NOMO-1 (cell line): Measurements from ENCODE around the gene ATP1A3.

ENCODE experiments used
- DNase-seq, 2 experiments: peaks; one replicate each; lab custom pipeline; 2025; ENCODE audit not compliant: unreplicated experiment in 2 of 2; lab: John Stamatoyannopoulos, UW

Gene ATP1A3

GRCh38 chr19:41930926-41931592 is 63.0 kb downstream of the ATP1A3 start:
- no peak for DNase-seq

DNA sequence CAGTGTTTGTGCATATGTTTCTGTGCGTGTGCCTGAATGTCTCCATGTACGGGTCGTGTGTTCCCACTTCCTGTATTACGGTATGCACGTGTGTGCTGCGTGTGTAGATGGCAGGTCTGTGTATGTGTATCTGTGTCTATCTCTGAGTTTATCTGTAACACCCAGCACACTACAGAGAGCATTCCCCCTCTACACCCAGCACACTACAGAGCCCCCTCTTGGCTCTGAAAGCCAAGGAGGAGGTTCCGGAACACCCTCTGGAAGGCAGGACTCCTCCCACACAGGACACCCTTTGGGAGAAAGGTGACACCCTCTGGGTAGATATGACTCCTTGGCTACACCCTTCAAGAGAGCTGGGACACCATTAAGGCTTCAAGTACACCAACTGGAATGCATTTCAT is 63.7 kb downstream of the ATP1A3 start:
- no peak for DNase-seq

- DNase-seq, result no peak
Observed at GRCh38 chr19:41929536-41930071, 64.4 kb downstream of the ATP1A3 start.

DNA sequence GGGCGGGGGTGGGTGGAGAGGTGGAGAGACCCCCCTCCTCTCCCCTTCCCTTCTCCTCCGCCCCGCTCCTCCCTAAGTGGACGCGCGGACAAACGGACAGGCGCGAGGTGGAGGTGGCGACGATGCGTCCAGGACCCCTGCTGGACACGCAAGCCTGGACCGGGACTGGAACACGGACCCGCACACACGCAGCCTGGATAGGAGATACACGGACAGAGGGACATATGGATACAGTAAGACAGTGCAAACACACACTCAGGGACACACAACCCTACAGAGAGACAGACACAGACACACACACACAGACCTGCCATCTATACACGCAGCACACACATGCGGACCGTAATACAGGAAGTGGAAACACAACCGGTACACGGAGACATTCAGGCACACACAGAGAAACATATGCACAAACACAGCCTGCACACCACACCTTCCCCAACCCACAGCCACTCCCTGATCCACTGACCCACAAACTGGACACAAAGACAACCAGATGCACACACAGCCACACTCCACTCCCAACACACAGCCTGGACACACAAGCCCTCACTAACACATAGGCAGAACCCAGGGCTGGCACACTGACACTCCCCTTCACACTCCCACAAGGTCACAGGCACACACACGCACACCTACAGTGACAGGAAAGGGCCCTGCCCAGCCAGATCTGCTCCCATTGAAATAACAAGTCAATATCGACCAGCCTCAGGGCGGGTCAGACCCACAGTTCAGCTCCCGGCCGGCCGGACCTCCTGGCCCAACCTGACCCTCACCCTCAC is 65.1 kb downstream of the ATP1A3 start:
- peak; percentile 27 to 43 for DNase-seq

DNA sequence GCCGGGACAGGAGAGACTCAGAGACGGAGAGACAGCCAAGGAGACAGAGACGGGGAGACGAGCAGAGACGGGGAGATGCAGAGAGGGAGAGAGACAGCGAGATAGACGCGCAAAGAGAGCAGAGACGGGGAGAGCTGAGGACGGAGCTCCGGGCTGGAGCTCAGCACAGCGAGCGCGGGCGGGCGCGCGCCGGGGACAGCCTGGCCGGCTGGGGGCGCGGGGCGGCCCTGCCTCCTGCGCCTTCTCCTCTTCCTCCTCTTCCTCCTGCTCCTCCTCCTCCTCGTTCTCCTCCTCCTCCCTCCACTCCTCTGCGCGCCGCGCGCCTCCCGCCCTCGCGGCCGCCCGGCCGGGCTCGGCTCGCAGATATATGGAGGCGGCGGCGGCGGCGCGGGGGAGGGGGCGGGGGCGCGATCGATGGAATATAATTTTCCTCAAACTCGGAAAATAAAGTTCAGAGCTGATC is 65.8 kb downstream of the ATP1A3 start, which contains the start of gene ERFL:
ERFL (minus strand) TSS at position 229 of the 463 bp plus-strand sequence. CDS start 15,530 bp downstream, outside the sequence.
- peak in 1 of 2 experiments; percentile 25 for DNase-seq

DNA sequence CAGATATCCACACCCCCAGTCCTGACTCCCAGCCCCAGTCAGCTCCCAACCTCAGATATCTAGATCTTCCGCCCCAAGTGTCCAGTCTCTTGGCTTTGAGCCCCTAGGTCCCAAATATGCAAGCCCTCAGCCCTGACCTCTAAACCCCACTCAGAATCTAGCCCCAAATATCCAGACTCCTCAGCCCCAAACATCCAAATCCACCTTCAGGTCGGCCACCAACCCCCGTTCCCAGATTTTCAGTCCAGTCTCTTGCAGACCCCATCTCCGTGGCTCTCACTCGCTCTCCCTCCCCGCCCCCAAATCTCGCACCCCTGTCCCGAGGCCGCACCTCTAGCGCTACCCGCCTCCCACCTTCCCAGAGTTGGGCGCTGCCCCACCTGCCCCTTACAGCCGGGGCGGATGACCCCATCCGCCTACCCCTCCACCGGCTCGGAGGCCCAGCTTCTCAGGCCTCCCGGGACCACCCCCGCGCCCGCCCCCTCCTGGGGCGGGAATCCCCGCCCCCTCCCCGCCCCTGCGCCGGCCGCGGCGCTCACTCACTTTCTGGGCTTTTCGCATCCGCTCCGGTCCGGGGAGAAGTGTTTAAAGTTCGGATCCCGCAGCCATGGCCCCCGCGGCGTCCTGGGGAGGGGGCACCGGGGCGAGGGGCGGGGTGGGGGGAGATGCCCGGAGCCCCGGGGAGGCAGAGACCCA is 66.4 kb downstream of the ATP1A3 start:
- no peak for DNase-seq

- DNase-seq, result no peak
Observed at GRCh38 chr19:41926763-41927496, 67.1 kb downstream of the ATP1A3 start.

- DNase-seq, result no peak
Observed at GRCh38 chr19:41926028-41926762, 67.8 kb downstream of the ATP1A3 start.

- no peak for DNase-seq
Observed at GRCh38 chr19:41925208-41926003, 68.6 kb downstream of the ATP1A3 start.

DNA sequence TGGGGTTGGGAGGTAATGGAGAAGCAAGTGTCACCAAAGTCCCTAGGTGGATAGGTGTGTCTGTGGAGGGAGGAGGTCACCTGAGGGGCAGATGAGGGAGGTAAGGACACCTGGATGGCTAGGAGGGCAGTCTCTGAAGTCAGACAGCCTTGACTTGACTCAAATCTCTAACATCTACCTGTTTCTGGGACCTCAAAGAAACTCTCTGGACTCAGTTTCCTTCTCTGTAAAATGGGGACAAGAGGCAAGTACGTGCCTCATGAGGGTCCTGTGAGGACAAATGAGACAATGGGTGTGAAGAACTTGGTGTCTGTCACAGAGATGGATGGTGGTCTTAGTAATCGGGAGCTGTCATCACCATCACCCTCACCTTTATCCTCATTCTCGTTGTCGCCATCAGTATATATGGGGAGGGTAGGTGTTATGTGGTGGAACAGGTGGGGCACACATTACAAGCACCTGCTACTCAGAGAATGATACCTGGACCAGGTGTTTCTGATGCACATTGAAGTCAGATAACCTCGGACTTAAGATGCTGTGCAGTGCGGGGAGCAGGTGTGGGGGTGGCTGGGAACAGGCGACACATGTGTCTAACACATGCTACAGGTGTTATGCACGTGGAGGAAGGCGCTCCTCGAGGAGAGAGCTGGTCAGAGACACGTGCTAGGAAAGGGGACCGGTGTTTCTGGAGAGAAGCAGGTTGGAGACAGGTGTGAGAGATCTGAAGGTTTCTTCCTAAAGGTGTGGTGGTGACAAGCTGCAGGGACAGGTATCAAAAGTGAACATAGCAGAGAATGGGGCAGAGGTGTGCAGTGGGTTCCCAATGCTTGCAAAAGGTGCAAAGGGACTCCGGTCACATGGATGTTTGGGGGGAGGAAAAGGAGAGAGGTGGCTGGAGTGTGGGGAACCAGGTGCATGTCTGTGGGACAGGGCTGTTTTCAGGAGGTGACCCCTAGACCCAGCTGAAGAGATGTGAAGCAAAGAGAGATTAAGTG is 69.6 kb downstream of the ATP1A3 start:
- no peak for DNase-seq

- no peak for DNase-seq
Observed at GRCh38 chr19:41923045-41923788, 70.8 kb downstream of the ATP1A3 start.

DNA sequence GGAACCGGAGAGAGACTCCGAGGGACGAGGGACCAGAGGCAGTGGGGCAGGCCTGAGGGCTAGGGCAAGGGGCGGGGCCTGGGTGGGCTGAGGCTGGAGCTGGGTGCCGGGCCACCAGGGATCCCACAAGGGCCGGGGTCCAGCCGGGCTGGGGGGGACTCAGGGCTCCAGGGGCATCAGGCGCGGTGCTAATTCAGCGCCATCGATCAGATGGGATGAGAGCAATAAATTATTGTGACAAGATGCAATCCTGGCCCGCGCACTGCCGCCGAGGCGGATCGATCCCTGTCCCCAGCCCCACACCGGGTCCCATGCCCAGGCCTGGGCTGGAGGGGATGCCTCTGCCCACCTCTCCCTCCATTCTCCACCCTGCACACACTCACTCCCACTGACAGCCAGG is 71.4 kb downstream of the ATP1A3 start:
- DNase-seq, result no peak

DNA sequence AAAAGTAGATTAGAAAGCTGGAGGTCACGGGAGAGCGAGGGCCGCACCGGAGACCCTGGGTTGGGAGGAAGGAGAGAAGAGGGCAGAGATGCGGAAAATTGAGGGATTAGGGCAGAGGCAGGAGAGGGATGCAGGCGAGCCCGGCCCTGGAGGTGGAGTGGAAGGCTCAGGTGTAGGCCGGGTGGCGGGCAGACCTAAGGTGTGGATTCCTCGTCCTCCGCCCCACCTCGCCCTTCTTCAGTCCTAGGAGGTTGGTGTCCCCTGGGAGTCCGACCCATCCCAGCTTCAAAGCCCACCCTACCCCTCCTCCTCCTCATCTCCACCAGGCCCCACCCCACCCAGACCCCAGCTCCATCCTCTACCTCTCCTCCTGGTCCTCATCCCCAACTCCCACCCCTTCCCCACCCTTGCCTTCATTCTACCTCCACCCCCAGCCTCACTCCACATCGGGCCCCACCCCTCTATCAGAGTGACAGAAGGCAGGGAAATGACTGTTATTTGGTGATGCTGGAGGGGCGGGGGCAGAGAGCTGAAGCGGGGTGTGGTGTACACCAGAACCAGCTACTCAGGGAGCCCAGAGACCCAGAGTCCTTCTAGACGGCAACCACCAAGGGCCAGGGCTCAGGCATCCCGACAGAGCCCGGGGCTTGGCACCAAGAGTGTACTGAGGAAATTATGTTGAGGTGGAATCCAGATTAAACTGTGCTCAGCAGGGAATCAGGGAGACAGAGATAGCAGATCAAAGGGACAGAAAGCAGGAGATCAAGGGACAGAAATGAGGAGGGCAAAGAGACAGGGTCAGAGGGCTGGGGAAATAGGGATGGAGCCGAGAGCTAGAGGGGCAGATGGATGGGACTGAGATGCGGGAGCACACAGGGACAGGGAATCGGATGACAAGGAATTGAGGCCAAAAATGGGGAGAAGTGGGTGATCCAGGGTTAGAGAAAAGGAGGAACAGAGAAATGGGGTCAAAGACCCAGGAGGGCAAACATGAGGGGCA is 72.2 kb downstream of the ATP1A3 start:
- no peak for DNase-seq

DNA sequence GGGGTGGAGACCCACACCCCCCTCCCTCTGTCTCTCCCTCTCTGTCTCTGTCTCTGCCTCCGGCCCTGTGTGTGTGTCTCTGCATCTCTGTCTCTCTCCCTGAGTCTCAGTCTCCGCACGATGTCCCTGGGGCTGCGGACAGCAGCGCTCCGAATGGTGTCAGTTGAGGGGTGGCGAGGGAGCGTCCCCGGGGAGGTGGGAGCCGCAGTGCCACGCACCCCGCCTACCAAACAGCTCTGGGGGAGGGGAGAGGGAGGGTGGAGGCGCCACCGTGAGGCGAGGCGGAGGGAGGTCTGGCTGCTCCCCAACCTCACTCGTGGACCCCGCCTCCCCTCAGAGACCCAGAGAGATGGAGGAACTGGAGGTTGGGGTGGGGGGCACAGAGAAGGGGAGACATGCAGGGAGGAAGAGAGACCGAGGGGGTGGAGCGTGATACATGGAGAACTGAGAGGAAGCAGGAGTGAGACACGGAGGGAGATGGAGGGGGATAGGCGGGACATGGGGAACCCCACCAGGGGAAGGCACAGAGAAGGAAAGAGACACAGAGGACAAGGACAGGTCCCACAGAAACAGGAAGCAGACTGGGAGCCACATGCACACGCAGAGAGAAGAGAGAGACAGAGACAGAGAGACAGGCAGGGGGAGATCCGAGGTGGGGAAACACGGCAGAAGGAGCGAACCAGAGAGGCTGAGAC is 73.0 kb downstream of the ATP1A3 start:
- no peak for DNase-seq

GRCh38 chr19:41919948-41920712 is 73.9 kb downstream of the ATP1A3 start:
- DNase-seq, result no peak
